ENCODE data around the gene SLC29A3. TPM values are rescaled to one million over a fixed set of nuclear protein-coding genes. Genes with fewer than 3 reads are reported as not detected.

SLC29A3 gene
- total and polyA plus RNA-seq, 2 of the 8 experiments (the other 6 are each of a cell fraction or from before 2014, with no cell fraction given) = 14.0 to 24.6 TPM

GRCh38 chr10:71288461-71288860 is 30.6 kb upstream of the SLC29A3 start:
- H3K9me3 ChIP-seq (ENCODE audit: insufficient read depth in 2 of 2, low read depth in 1 of 2, low read length in 1 of 2) = no peaks in the 10 kb centered on the region
- no peak overlapping the region for H3K9ac ChIP-seq (replicated peaks in 1 of 4; ENCODE audit: extremely low read depth in 1 of 4, low read depth in 3 of 4, low read length in 3 of 4)
- H3K4ac ChIP-seq (replicated peaks; ENCODE audit: insufficient read length, low read depth, low read length) = no peak overlapping the region
- 96% methylated on average over 15 of the region's 15 CpGs; no CpG with 5 or more reads in 1 of the 2 experiments for WGBS, 2 experiments (ENCODE audit: extremely low coverage in 1 of 2, insufficient coverage in 1 of 2, insufficient read length in 1 of 2, insufficient replicate concordance in 2 of 2, low coverage in 1 of 2, low lambda C conversion rate in 2 of 2, missing lambda C conversion rate in 1 of 2)
- no peak overlapping the region for H3K23ac ChIP-seq (ENCODE audit: insufficient read length)
- H4K8ac ChIP-seq (ENCODE audit: extremely low read depth, insufficient read depth, low read length) = no peak overlapping the region
- H2AK5ac ChIP-seq (ENCODE audit: low read depth, low read length) = no peak overlapping the region
- H3K27ac ChIP-seq (ENCODE audit: low read depth, low read length) = no peak overlapping the region
- POLR2A ChIA-PET (ENCODE audit: partially characterized antibody) = no interaction called here
- DNase-seq (ENCODE audit: low read depth in 1 of 2, low spot score in 2 of 2) (no peak), FAIRE-seq (no peak)
- no peak overlapping the region for H3K56ac ChIP-seq (replicated peaks; ENCODE audit: insufficient read length, low read depth, low read length)
- peaks cover 2 to 13% of the 10 kb centered on the region in 2 experiments for H4K20me1 ChIP-seq (replicated peaks in 1 of 2; ENCODE audit: control insufficient read depth in 1 of 2, insufficient read depth in 2 of 2, low read length in 2 of 2)
- H3K4me2 ChIP-seq (ENCODE audit: insufficient read depth in 1 of 2, low read depth in 2 of 2, low read length in 2 of 2) = no peak overlapping the region
- H4K91ac ChIP-seq (replicated peaks; ENCODE audit: insufficient read length, low read length) = no peak overlapping the region
- H2BK5ac ChIP-seq (ENCODE audit: low read depth, low read length) = no peak overlapping the region; the same call in 1 of the 2 replicates
- no peak overlapping the region for H2AFZ ChIP-seq (ENCODE audit: low read length)
- H4K5ac ChIP-seq (ENCODE audit: insufficient read length, low read depth, low read length) = no peak overlapping the region
- H3K4me1 ChIP-seq (replicated peaks in 1 of 4; ENCODE audit: control insufficient read depth in 3 of 4, insufficient read depth in 4 of 4, low read length in 3 of 4) = no peaks in the 10 kb centered on the region
- no peak overlapping the region for H2BK120ac ChIP-seq (replicated peaks; ENCODE audit: low read depth, low read length)
- no peaks in the 10 kb centered on the region for H3K79me2 ChIP-seq (ENCODE audit: control insufficient read depth in 1 of 2, insufficient read depth in 2 of 2, low read length in 2 of 2)
- no peak overlapping the region for H3K14ac ChIP-seq (ENCODE audit: insufficient read length)
- no peaks in the 10 kb centered on the region for H3K27me3 ChIP-seq (replicated peaks in 1 of 4; ENCODE audit: control insufficient read depth in 3 of 4, extremely low read depth in 1 of 4, insufficient read depth in 3 of 4, low read length in 3 of 4)
- CTCF ChIA-PET (ENCODE audit: partially characterized antibody) = interaction anchor here (0.9 to 1.0 kb wide), 2 partner anchors 14 to 17 kb away, joined by 3 read pairs; no protein-coding TSS in a partner anchor
- no peak overlapping the region for H3K18ac ChIP-seq (ENCODE audit: extremely low read depth, low read length)
- H2BK15ac ChIP-seq (ENCODE audit: low read length) = no peak overlapping the region
- peaks cover 10 to 35% (median 25%) of the 10 kb centered on the region in 4 experiments; a peak in 7 of 8 replicates for H3K36me3 ChIP-seq (ENCODE audit: control insufficient read depth in 2 of 4, insufficient read depth in 4 of 4, low read length in 3 of 4)
- no peak overlapping the region for H2BK12ac ChIP-seq (ENCODE audit: low read depth, low read length)
- H3K4me3 ChIP-seq (ENCODE audit: extremely low read depth in 1 of 4, insufficient read depth in 2 of 4, low read depth in 3 of 4, low read length in 4 of 4) = no peak overlapping the region
- no peaks in the 10 kb centered on the region for H3K23me2 ChIP-seq (ENCODE audit: low read depth, low read length)
- H3K79me1 ChIP-seq (ENCODE audit: low read depth, low read length) = 0 out of 2 replicates have a peak, but pooled peaks cover 3% of the 10 kb centered on the region
- no peak overlapping the region for H2BK20ac ChIP-seq (ENCODE audit: low read length)
- TF ChIP-seq TAF1 (IDR thresholded peaks at IDR 0.05; ENCODE audit: low read depth, low read length) = no peak
- TF ChIP-seq KDM4A (IDR thresholded peaks at IDR 0.05; ENCODE audit: low read depth, low read length, severe bottlenecking) = no peak
- no peak for TF ChIP-seq JUND (IDR thresholded peaks at IDR 0.05; ENCODE audit: low read length)
- TF ChIP-seq POU5F1 (IDR thresholded peaks at IDR 0.05; ENCODE audit: low read depth, low read length) = no peak
- no peak for TF ChIP-seq EP300 (IDR thresholded peaks at IDR 0.05; ENCODE audit: borderline replicate concordance in 1 of 2, low read depth in 2 of 2, low read length in 2 of 2)
- TF ChIP-seq NANOG (IDR thresholded peaks at IDR 0.05; ENCODE audit: insufficient read depth, low read depth, low read length, poor library complexity, severe bottlenecking) = no peak
- TF ChIP-seq SP2 (IDR thresholded peaks at IDR 0.05; ENCODE audit: low read length) = no peak

All from H1 (cell line).